ENCODE results near the gene PPP1R13B. TPM values are rescaled to one million over a fixed set of nuclear protein-coding genes. Genes with fewer than 3 reads are reported as not detected.

PPP1R13B gene
- total RNA-seq, 1 experiment from 2014 or later = 19.0 TPM

DNA sequence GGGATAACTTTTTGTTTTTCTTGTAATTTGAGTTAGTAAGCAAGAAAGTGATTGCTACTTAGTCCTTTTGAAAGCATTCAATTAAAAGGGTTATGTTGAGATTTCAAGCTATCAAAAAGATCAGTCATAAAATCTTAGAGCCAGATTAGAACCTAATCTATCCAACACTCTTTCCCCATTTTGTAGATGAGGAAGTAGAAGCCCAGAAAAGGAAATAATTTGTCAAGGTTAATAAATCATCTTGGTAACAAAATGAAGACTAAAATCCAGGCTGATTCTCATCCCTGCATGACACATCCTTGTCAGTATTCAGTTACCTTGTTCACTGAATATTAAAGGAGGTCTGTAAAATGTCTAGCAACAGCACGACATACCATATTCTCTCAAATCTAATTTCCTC is 26.5 kb downstream of the PPP1R13B start:
- CTCF ChIA-PET = no interaction called here
- in situ Hi-C loops (cut with HindIII; ENCODE audit: low pct_unique_long_range_greater_than_20kb, low sequenced_read_pairs) = no loop called here
- POLR2A ChIA-PET = interaction anchor here (0.6 kb wide), 1 partner anchor 455 kb away, joined by 6 read pairs; no protein-coding TSS in a partner anchor

DNA sequence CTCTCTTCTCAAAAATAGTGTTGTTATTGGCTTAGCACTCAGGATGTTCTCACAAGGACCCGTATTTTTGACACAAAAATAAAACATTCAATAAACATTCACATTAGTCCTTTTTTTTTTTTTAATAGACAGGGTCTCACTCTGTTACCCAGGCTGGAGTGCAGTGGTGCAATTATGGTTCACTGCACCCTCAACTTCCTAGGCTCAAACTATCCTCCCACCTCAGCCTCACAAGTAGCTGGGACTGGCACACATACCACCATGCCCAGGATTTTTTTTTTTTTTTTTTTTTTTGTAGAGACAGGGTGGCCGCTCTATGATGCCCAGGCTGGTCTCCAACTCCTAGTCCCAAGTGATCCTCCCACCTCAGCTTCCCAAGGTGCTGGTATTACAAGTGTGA is 27.0 kb downstream of the PPP1R13B start:
- intact Hi-C loops (cut with micrococcal nuclease; ENCODE audit: unreplicated experiment) (no loop called here), in situ Hi-C loops (cut with HindIII; ENCODE audit: low pct_unique_long_range_greater_than_20kb, low sequenced_read_pairs) (no loop called here)
- TF ChIP-seq SIN3A (IDR thresholded peaks at IDR 0.05; ENCODE audit: borderline replicate concordance, insufficient read depth, low read depth, low read length) (no peak), TCF7L2 (IDR thresholded peaks at IDR 0.05; ENCODE audit: low read depth, low read length) (no peak), POLR2AphosphoS5 (IDR thresholded peaks at IDR 0.05; ENCODE audit: low read depth, low read length) (no peak)
- TF ChIP-seq, protein P1, sequence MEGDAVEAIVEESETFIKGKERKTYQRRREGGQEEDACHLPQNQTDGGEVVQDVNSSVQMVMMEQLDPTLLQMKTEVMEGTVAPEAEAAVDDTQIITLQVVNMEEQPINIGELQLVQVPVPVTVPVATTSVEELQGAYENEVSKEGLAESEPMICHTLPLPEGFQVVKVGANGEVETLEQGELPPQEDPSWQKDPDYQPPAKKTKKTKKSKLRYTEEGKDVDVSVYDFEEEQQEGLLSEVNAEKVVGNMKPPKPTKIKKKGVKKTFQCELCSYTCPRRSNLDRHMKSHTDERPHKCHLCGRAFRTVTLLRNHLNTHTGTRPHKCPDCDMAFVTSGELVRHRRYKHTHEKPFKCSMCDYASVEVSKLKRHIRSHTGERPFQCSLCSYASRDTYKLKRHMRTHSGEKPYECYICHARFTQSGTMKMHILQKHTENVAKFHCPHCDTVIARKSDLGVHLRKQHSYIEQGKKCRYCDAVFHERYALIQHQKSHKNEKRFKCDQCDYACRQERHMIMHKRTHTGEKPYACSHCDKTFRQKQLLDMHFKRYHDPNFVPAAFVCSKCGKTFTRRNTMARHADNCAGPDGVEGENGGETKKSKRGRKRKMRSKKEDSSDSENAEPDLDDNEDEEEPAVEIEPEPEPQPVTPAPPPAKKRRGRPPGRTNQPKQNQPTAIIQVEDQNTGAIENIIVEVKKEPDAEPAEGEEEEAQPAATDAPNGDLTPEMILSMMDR (IDR thresholded peaks at IDR 0.05) = no peak
- TF ChIP-seq, protein P2, sequence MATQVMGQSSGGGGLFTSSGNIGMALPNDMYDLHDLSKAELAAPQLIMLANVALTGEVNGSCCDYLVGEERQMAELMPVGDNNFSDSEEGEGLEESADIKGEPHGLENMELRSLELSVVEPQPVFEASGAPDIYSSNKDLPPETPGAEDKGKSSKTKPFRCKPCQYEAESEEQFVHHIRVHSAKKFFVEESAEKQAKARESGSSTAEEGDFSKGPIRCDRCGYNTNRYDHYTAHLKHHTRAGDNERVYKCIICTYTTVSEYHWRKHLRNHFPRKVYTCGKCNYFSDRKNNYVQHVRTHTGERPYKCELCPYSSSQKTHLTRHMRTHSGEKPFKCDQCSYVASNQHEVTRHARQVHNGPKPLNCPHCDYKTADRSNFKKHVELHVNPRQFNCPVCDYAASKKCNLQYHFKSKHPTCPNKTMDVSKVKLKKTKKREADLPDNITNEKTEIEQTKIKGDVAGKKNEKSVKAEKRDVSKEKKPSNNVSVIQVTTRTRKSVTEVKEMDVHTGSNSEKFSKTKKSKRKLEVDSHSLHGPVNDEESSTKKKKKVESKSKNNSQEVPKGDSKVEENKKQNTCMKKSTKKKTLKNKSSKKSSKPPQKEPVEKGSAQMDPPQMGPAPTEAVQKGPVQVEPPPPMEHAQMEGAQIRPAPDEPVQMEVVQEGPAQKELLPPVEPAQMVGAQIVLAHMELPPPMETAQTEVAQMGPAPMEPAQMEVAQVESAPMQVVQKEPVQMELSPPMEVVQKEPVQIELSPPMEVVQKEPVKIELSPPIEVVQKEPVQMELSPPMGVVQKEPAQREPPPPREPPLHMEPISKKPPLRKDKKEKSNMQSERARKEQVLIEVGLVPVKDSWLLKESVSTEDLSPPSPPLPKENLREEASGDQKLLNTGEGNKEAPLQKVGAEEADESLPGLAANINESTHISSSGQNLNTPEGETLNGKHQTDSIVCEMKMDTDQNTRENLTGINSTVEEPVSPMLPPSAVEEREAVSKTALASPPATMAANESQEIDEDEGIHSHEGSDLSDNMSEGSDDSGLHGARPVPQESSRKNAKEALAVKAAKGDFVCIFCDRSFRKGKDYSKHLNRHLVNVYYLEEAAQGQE (IDR thresholded peaks at IDR 0.05; ENCODE audit: insufficient read depth in 1 of 2, low read depth in 2 of 2, low read length in 1 of 2) = no peak
- no peak overlapping the region for H3K4me3 ChIP-seq (ENCODE audit: low read depth in 2 of 2, low read length in 2 of 2)
- DNase-seq (ENCODE audit: low read depth, low spot score) (no peak), ATAC-seq (no peak)
- POLR2A ChIA-PET = interaction anchor here (0.6 kb wide), 1 partner anchor 341 kb away, joined by 3 read pairs; no protein-coding TSS in a partner anchor
- H3K27me3 ChIP-seq (ENCODE audit: control insufficient read depth, insufficient read depth, low read length) = no peaks in the 10 kb centered on the region
- BruUV-seq (replicated peaks) = no TSS peak
- no peaks in the 10 kb centered on the region for H3K9me3 ChIP-seq (ENCODE audit: control insufficient read depth, insufficient read depth, low read depth, low read length)
- no peaks in the 10 kb centered on the region for H3K36me3 ChIP-seq (ENCODE audit: control insufficient read depth, insufficient read depth, low read length)
- CTCF ChIA-PET = no interaction called here
- H3K4me1 ChIP-seq (ENCODE audit: control insufficient read depth, insufficient read depth, low read length) = peaks cover 11% of the 10 kb centered on the region
- no peak overlapping the region for H3K27ac ChIP-seq (ENCODE audit: low read length)

More for the DNA sequence above, 26.5 kb downstream of the PPP1R13B start:
- DNase-seq (ENCODE audit: low read depth, low spot score) = no peak
- Histone ChIP-seq H3K27ac (ENCODE audit: low read length) (no peak overlapping the region), H3K4me1 (ENCODE audit: control insufficient read depth, insufficient read depth, low read length) (peaks cover 11% of the 10 kb centered on the region), H3K9me3 (ENCODE audit: control insufficient read depth, insufficient read depth, low read depth, low read length) (no peaks in the 10 kb centered on the region), H3K27me3 (ENCODE audit: control insufficient read depth, insufficient read depth, low read length) (no peaks in the 10 kb centered on the region), H3K36me3 (ENCODE audit: control insufficient read depth, insufficient read depth, low read length) (no peaks in the 10 kb centered on the region), H3K4me3 (ENCODE audit: low read depth in 2 of 2, low read length in 2 of 2) (no peak overlapping the region)
- intact Hi-C loops (cut with micrococcal nuclease; ENCODE audit: unreplicated experiment) = no loop called here
- no TSS peak for BruUV-seq (replicated peaks)
- TF ChIP-seq POLR2AphosphoS5 (IDR thresholded peaks at IDR 0.05; ENCODE audit: low read depth, low read length) = no peak
- TF ChIP-seq, protein P1 (IDR thresholded peaks at IDR 0.05) = no peak
- TF ChIP-seq TCF7L2 (IDR thresholded peaks at IDR 0.05; ENCODE audit: low read depth, low read length) = no peak
- TF ChIP-seq, protein P2 (IDR thresholded peaks at IDR 0.05; ENCODE audit: insufficient read depth in 1 of 2, low read depth in 2 of 2, low read length in 1 of 2) = no peak
- TF ChIP-seq SIN3A (IDR thresholded peaks at IDR 0.05; ENCODE audit: borderline replicate concordance, insufficient read depth, low read depth, low read length) = no peak
- no peak for ATAC-seq
